ENCODE data around the gene SLC22A15.

GRCh38 chr1:115975569-115976061 is 698 bp upstream of the SLC22A15 start:
- TF ChIP-seq SREBF2 (IDR thresholded peaks at IDR 0.05; ENCODE audit: low read length), result no peak
- no peak for TF ChIP-seq CBFB (IDR thresholded peaks at IDR 0.05; ENCODE audit: low read depth)
- TF ChIP-seq POLR2A (IDR thresholded peaks at IDR 0.05; ENCODE audit: low read depth, low read length), result no peak
- no peak for TF ChIP-seq SIX5 (IDR thresholded peaks at IDR 0.05; ENCODE audit: low read depth, low read length, severe bottlenecking)

Measured in GM12878 (cell line).